Skeletal muscle satellite cell (primary cell): ENCODE data around the gene GSTM3. TPM values are rescaled to one million over a fixed set of nuclear protein-coding genes. Genes with fewer than 3 reads are reported as not detected.

Experiments used
- H3K27me3 ChIP-seq: 2 replicates; pipeline ENCODE4 v1.7.0; 2013; ENCODE audit warnings: low read length; ENCODE audit not compliant: control insufficient read depth, insufficient read depth
- H3K36me3 ChIP-seq: 2 replicates; pipeline ENCODE4 v1.7.0; 2013; ENCODE audit warnings: mild to moderate bottlenecking, control low read depth, low read length; ENCODE audit not compliant: insufficient read depth
- H3K4me1 ChIP-seq: 2 replicates; pipeline ENCODE4 v1.7.0; 2013; ENCODE audit warnings: low read length; ENCODE audit not compliant: control insufficient read depth, insufficient read depth
- H3K4me2 ChIP-seq: 2 replicates; pipeline ENCODE4 v1.7.0; 2013; ENCODE audit warnings: mild to moderate bottlenecking, low read length
- H3K4me3 ChIP-seq: 2 replicates; pipeline ENCODE4 v1.7.0; 2013; ENCODE audit warnings: low read length
- H3K9ac ChIP-seq: 2 replicates; pipeline ENCODE4 v1.7.0; 2013; ENCODE audit warnings: mild to moderate bottlenecking, low read depth, low read length, moderate library complexity
- H3K9me3 ChIP-seq: replicated peaks from 2 replicates; pipeline ENCODE4 v1.7.0; 2013; ENCODE audit warnings: mild to moderate bottlenecking, control low read depth, low read length
- total RNA-seq: library from RNA; depleted of rRNA; stranded (reverse); fragments of >200 nt; gene quantifications from 2 replicates; pipeline ENCODE4 v1.2.3, GENCODE V29; 2012; rRNA removed

Gene GSTM3
- 2.5 and 15.9 TPM in 2 replicates for total RNA-seq

DNA sequence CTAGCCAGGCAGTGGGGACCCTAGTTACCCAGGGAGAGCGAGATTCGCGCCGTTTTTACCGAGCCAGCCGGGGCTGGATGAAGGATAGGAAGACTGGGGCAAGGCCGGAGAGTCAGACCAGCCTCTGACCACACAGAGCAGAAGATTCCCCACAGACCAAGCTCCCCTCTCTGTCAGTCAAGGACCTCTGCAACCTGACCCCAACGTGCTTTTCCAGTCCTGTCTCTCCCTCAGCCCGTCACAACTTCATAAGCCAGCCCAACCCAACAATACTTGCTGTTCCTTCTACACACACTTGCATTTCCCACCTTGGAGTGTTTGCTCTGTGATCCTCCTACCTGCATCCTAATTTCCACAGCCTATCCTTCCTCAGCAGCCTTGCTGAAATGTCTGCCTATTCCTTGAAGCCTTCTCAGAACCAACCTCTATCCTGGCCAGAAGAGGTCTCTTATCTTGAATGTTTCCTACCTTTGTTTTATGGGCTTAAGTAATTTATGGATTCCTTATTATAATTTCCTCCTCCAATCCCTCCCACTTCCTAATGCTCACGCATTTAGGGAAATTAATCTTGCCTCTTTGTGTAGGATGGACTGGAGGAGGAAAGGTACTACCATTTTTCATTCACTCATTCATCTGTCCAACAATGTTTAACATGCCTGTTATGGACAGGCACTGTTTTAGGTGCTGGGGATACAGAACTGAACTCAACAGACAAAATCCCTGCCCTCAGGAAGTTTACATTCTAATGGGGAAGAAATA, at the start of gene GSTM3:
Gene GSTM3, minus strand, starts transcription at position 424 of the 759 bp plus-strand sequence. CDS start 751 bp downstream, outside the sequence.
- Histone ChIP-seq H3K9ac (peak within 1 kb of the TSS; percentile 62), H3K27me3 (peaks cover 27% of the 10 kb centered on the region)

DNA sequence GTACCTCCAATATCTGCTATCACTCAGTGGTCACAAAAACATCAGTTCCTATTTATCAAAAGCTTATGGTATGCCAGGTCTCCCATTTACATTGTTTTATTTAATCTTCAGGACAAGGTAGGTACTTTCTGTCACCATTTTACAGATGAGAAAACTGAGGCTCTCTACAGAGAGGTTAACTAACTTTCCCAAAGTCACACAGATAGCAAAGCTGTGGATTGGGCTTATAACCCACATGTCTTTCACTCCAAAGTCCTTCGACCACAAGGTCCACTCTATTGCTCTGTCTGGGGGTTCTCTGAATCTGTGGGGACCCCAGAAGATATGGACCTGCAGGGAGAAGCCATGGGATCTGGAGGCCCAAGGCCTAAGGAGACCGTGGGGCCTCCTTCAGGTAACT, 49.5 kb upstream of the GSTM3 start:
- H3K27me3 ChIP-seq: no peaks in the 10 kb centered on the region
- H3K9me3 ChIP-seq: no peaks in the 10 kb centered on the region
- no peaks in the 10 kb centered on the region for H3K36me3 ChIP-seq
- no peak overlapping the region for H3K4me3 ChIP-seq
- H3K4me2 ChIP-seq: no peak overlapping the region
- peaks cover 46% of the 10 kb centered on the region for H3K4me1 ChIP-seq
- no peak overlapping the region for H3K9ac ChIP-seq

More for the DNA sequence above, at the start of gene GSTM3:
- Histone ChIP-seq H3K9me3 (no peaks in the 10 kb centered on the region), H3K4me2 (peak within 1 kb of the TSS; percentile 93), H3K36me3 (no peaks in the 10 kb centered on the region), H3K4me1 (peaks cover 10% of the 10 kb centered on the region), H3K4me3 (peak within 1 kb of the TSS; percentile 76)

DNA sequence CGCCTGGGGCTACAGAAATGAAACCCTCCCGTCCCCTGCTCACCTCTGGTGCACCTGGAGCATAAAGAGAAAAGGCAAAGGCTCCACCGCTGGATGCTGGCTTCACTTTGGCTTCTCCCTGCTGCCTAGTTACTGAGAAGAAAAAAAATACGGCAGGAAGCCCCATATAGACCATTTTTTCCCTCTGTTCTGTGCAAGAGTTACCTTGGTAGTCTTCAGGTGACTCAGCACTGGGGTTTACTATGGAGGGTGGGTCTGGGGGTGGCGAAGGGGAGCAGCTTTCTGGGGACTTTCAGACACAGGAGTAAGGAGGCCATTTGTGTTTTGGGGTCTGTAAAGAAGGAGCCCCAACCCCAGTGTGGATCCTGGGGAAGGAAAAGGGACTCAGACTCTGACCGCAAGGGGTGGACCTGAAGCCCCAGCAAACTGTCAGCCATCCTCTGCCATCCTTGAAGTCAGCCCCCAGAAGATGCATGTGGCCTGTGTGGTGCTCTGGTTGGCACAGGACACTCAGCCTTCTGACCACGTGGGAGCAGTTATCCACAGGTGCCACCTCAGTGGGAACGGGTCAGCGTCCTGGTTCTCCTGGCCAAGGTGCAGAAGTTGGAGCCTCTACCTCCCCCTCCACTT, 48.8 kb upstream of the GSTM3 start:
- H3K9ac ChIP-seq: no peak overlapping the region
- H3K4me1 ChIP-seq: peaks cover 43% of the 10 kb centered on the region
- no peak overlapping the region for H3K4me3 ChIP-seq

DNA sequence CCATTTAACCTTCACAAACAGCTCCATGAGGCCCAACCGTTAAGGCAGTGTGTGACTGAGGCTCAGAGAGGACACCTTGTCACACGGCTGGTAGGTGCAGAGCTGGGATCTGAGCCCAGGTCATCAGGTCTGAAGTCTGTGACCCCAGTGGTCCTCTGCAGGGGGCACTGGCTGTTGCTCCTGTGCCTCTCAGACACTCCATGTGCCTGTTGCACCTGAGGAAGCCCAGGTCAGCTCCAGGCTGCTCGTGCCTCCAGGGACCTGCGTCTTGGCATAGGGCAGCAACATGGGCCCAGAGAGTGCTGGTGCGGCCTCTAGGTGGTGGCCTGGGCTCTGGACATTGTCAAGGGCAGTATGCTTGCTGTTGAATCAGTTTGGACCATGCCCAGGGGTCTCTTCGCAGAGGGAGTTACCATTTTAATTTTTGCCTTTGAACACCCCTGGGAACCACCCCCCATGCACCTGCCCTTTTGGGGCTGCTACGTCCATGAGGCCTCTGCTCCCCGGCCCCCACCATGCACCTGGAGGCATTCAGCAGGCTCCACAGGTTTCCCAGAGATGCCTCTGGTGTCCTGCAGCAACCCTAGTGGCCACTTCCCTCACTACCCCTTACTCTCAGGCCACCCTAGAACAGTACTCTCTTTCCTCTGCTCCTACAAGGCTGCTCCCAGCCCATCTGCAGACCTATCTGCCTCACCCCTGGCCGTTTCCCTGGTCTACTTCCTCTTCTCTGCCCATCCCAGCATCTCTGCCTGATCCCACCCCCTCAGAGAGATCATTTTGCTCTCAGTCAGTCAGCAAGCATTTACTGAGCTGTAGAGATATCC, 48.1 kb upstream of the GSTM3 start:
- no peak overlapping the region for H3K4me2 ChIP-seq
- no peaks in the 10 kb centered on the region for H3K9me3 ChIP-seq
- H3K36me3 ChIP-seq: no peaks in the 10 kb centered on the region
- H3K9ac ChIP-seq: no peak overlapping the region
- H3K4me3 ChIP-seq: no peak overlapping the region
- H3K4me1 ChIP-seq: peaks cover 37% of the 10 kb centered on the region
- no peaks in the 10 kb centered on the region for H3K27me3 ChIP-seq

More for the DNA sequence above, 48.8 kb upstream of the GSTM3 start:
- no peaks in the 10 kb centered on the region for H3K36me3 ChIP-seq
- no peak overlapping the region for H3K4me2 ChIP-seq
- H3K9me3 ChIP-seq: no peaks in the 10 kb centered on the region
- H3K27me3 ChIP-seq: no peaks in the 10 kb centered on the region

DNA sequence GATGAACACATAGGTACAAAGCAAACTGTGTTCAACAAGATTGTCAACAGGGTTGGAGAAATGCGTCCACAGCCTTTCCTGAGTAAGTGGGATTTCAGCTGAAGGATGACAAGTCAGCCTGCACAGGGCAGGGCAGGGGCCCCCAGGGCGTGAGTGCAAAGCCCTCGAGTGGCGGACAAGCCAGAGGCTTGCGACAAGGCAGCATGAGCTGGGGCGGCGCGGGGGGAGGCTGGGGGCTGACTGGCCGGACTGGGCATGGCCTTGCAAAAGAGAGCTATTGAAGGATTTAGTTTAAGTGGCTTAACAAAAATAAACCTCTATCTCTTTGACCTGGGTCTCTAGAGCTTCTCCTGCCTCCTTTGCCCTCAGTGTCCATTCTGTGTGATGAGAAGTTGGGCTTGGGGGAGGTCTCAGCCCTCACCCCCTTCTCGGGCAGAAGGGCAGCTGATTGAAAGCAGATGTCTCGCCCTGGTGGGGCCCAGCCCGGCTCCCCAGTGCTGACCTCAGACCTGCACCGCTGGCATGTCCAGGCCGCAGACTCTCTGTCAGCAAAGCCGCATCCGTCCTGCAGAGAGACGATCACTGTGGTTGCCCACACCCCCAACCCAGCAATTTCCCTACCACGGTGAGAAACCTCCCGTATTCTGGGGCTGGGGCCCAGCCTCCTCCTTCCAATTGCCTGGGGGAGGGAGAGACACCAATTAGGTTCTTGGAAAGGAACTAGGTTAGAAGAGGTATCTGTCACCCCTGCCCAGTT, 47.2 kb upstream of the GSTM3 start:
- Histone ChIP-seq H3K9ac (no peak overlapping the region), H3K36me3 (no peaks in the 10 kb centered on the region), H3K4me1 (peaks cover 37% of the 10 kb centered on the region), H3K4me3 (no peak overlapping the region), H3K27me3 (no peaks in the 10 kb centered on the region), H3K4me2 (no peak overlapping the region), H3K9me3 (no peaks in the 10 kb centered on the region)

DNA sequence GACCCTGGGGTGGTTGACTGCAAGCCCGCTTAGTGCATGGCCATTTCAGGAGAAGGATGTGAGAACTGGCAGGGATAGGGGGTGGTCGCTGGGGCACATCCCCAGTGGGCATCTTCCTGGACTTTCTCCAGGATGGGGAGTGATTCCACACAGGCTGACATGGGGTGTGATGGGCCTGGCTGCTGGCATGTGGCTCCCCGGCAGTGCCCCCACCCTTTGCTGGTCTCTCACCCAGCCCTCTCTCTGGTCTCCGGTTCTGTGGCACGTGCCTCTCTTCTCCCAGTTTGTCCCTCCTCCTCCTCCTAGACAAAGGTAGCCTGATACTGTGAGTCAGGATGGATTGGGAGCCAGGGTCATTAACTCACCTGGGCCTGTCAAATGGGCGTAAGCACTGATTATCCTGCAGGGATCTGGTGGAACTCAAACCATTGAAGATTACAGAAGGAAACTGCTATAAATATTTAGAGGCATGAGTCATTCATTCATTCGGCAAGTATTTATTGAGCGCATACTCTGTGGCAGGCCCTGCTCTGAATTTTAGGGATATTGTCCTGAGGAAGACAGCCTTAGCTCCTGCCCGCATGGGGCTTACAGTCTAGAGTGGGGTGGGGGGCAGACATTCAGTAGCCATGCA, 46.5 kb upstream of the GSTM3 start:
- H3K4me2 ChIP-seq: no peak overlapping the region
- H3K9me3 ChIP-seq: no peaks in the 10 kb centered on the region
- H3K36me3 ChIP-seq: no peaks in the 10 kb centered on the region
- H3K4me1 ChIP-seq: peaks cover 37% of the 10 kb centered on the region
- H3K4me3 ChIP-seq: no peak overlapping the region
- H3K27me3 ChIP-seq: no peaks in the 10 kb centered on the region
- H3K9ac ChIP-seq: no peak overlapping the region

DNA sequence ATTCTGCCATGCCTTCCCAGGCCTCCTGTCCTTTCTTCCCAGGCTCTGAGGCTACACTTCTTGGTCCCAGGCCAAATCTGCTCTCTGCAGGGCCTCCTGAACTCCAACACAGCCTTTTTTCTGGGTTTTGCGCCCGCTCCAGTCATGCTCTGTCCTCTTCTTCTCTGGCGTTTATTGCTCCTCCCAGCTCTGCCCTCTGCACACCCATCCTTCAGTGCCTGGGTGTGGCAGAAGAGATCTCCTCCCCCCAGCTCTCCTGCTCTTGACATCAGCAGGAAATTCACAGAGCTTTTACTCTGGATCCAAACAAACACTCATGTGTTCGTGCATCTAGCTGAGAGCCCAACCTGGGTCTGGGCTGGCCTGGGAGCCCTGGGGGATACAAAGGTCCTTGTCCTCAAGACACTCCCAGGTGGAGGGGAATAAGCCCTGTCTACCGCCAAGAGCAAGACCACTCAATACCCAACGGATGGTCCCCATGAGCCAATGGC, 45.7 kb upstream of the GSTM3 start:
- Histone ChIP-seq H3K9me3 (no peaks in the 10 kb centered on the region), H3K4me2 (no peak overlapping the region), H3K36me3 (no peaks in the 10 kb centered on the region), H3K9ac (no peak overlapping the region), H3K27me3 (no peaks in the 10 kb centered on the region), H3K4me1 (peaks cover 36% of the 10 kb centered on the region), H3K4me3 (no peak overlapping the region)

DNA sequence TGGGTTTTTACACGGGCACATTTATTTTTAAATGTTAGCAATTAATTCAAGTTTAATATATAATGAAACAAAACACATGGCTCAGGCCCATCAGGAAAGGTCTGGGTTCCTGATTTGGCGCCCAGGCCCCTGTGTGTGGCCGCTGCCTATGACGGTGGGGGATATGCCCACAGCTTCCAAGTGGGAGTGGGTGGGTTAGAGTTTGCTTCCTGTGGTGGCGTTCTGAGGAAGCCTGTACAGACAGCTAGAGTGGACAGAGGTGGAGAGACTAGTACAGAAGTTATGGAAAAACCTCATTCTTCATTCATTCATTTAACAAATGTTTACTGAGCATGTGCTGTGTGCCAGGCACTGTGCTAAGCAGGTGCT, 45.3 kb upstream of the GSTM3 start:
- Histone ChIP-seq H3K9me3 (peaks cover under 1% of the 10 kb centered on the region), H3K9ac (no peak overlapping the region), H3K4me3 (no peak overlapping the region), H3K27me3 (no peaks in the 10 kb centered on the region), H3K4me1 (peaks cover 35% of the 10 kb centered on the region), H3K4me2 (no peak overlapping the region), H3K36me3 (no peaks in the 10 kb centered on the region)

DNA sequence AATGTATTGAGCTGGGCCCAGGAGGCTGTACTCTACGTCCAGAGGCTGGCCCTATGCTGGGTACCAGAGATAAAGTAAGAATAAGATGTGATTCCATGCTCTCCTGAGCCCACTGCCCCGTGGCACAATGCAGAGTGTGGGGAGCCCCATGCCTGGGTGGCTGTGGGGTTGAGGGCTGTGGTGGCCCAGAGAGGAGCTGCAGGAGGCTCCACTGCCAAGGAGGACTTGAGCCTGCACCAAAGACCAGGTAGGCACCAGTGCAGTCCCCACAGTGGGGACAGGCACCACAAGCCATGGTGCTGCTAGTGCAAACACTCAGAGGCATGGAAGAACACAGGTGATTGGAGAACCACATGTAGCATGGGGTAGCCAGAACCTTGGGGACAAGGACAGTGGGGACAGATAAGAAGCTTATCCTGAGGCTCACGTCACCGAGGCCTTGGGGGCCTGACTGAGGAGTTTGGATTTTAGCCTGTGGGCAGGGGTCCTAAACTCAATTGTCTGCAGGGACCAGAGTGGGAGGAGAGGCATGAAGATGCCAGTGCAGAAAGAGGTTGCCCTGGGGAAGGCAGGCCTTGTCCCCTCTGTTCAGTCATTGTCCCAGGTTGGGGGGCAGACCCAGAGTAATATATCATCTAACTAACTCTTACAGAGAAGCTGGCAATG, 44.7 kb upstream of the GSTM3 start:
- Histone ChIP-seq H3K4me1 (peaks cover 35% of the 10 kb centered on the region), H3K9me3 (peaks cover 6% of the 10 kb centered on the region), H3K4me3 (no peak overlapping the region), H3K4me2 (no peak overlapping the region), H3K36me3 (no peaks in the 10 kb centered on the region), H3K27me3 (no peaks in the 10 kb centered on the region), H3K9ac (no peak overlapping the region)

DNA sequence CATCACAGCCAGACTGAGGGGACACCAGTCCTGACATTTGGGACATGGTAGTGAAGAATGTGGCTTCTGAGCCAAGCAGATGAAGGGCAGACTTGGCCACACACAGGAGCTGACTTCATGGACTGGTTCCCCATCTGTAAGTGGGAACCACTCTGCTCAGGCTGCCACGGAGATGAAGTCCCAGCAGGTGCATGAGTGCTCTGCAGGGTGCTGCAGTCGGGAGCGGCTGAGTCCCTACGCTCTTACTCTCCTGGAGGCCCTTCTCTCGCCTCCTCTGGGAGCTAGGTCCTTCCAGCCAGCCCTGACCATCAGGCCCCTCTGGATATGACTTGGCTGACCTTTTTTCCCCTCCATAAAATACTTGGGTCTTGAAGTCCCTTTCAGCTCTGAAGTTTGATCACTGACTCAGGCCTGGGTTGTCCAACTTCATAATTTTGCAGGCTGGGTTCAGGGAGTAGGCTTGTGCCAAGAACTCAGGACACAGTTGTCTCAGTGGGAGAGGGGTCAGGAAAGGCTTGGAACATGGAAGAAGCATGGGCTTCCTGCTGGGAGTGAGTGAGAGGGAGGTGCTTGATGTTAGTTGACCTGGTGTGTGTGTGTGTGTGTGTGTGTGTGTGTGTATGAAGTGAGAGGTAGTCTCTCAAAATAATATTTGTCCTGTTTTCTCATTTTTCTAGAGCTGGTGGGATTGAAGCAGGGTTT, 43.9 kb upstream of the GSTM3 start:
- H3K9ac ChIP-seq: no peak overlapping the region
- no peaks in the 10 kb centered on the region for H3K27me3 ChIP-seq
- peaks cover 35% of the 10 kb centered on the region for H3K4me1 ChIP-seq
- no peaks in the 10 kb centered on the region for H3K36me3 ChIP-seq
- H3K9me3 ChIP-seq: peaks cover 6% of the 10 kb centered on the region
- no peak overlapping the region for H3K4me3 ChIP-seq
- H3K4me2 ChIP-seq: no peak overlapping the region
